Tibial nerve (tissue), 4 donors: Measurements from ENCODE around the gene TMEM82. TPM values are rescaled to one million over a fixed set of nuclear protein-coding genes. Genes with fewer than 3 reads are reported as not detected.
A peak's percentile ranks its signal among the peaks of the same experiment; 100 is the strongest.

ENCODE experiments used
- DNase-seq, 2 donors: peaks; one replicate each; pipeline ENCODE4 v3.0.0-alpha.2; 2019; ENCODE audit warnings: low spot score in 2 of 2
- H3K27ac ChIP-seq, 4 donors: fragments of 200-600 bp; sonication (generic) in 3 of 4; one replicate each; pipeline ENCODE4 v1.5.1; 2017 to 2019; ENCODE audit warnings: mild to moderate bottlenecking in 1 of 4
- H3K27me3 ChIP-seq, 2 donors: fragments of 200-600 bp; sonication (generic) in 1 of 2; one replicate each; pipeline versions ENCODE4 v1.5.1 to v1.6.0; 2017 to 2019
- H3K36me3 ChIP-seq, 3 donors: fragments of 200-600 bp; sonication (generic); one replicate each; pipeline ENCODE4 v1.5.1; 2018 to 2019
- H3K4me1 ChIP-seq, 4 donors: fragments of 200-600 bp; sonication (generic) in 3 of 4; one replicate each; pipeline ENCODE4 v1.5.1; 2017 to 2019
- H3K4me3 ChIP-seq, 4 donors: fragments of 200-600 bp; sonication (generic) in 3 of 4; one replicate each; pipeline ENCODE4 v1.5.1; 2017 to 2019; ENCODE audit warnings: mild to moderate bottlenecking in 1 of 4, moderate library complexity in 1 of 4
- H3K9me3 ChIP-seq, 4 donors: fragments of 200-600 bp; sonication (generic) in 3 of 4; one replicate each; pipeline ENCODE4 v1.5.1; 2017 to 2019
- CTCF ChIP-seq, 5 experiments: fragments of 200-600 bp in 3 of 5; fragments of 450-650 bp in 2 of 5; sonication (generic) in 3 of 5; IDR thresholded peaks; one replicate each; pipeline ENCODE4 v1.5.1; 2016 to 2019; ENCODE audit warnings: antibody characterized with exemption in 5 of 5, mild to moderate bottlenecking in 3 of 5, moderate library complexity in 2 of 5
- EP300 ChIP-seq, 2 donors: sonication (generic); formaldehyde crosslinking; IDR thresholded peaks; one replicate each; pipeline ENCODE4 v1.6.1; 2017; ENCODE audit warnings: antibody characterized with exemption in 2 of 2, mild to moderate bottlenecking in 1 of 2
- POLR2A ChIP-seq, 2 donors: fragments of 450-650 bp; IDR thresholded peaks; one replicate each; pipeline ENCODE4 v1.6.1; 2017; ENCODE audit warnings: antibody characterized with exemption in 2 of 2, mild to moderate bottlenecking in 2 of 2, moderate library complexity in 2 of 2
- WGBS, 2 donors: methylation state at CpG; one replicate each; pipeline ENCODE4 v1.1.5; 2018; 5-methylcytosine and 5-hydroxymethylcytosine counted together
- total RNA-seq, 4 donors: library from RNA; depleted of rRNA; stranded (reverse); fragments of >200 nt; gene quantifications; one replicate each; pipeline ENCODE4 v1.1.0, GENCODE V29; 2016

Gene TMEM82
- total RNA-seq, 4 donors from 2014 or later: not detected

GRCh38 chr1:15755021-15755645, 12.8 kb downstream of the TMEM82 start:
- H3K4me3 ChIP-seq: no peak overlapping the region
- 90 to 98% methylated on average over 2 of the region's 2 CpGs for WGBS, 2 donors
- no peak overlapping the region for H3K27ac ChIP-seq

DNA sequence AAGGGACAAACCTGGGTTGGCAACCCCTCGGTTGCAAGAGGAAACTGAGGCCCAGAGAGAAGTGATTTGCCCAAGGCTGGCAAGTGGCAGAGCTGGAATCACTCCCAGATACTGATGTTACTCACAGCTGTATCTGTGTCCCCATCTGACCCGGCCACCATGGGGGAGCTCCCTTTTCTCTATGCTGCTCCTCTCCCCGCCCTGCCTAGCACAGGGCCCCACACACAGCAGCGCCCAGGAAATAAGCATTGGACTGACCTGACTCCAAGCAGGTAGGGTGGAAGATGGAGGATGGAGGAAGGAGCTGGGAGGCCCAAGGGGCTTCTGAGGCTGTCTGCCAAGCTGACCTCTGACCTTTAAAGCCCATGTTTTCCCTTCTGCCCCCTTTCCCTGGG, 13.3 kb downstream of the TMEM82 start:
- Histone ChIP-seq H3K9me3 (no peaks in the 10 kb centered on the region), H3K27me3 (peaks cover 0 to 39% of the 10 kb centered on the region in 2 donors), H3K4me3 (no peak overlapping the region), H3K27ac (no peak overlapping the region), H3K4me1 (peaks cover 0 to 45% (median 22%) of the 10 kb centered on the region in 4 donors), H3K36me3 (no peaks in the 10 kb centered on the region)
- no peak for DNase-seq
- no peak for TF ChIP-seq POLR2A (IDR thresholded peaks at IDR 0.05)
- no peak for TF ChIP-seq EP300 (IDR thresholded peaks at IDR 0.05)
- no peak for TF ChIP-seq CTCF (IDR thresholded peaks at IDR 0.05)
- WGBS, 2 donors: 80 to 88% methylated on average over 4 of the region's 4 CpGs

More at GRCh38 chr1:15755021-15755645, 12.8 kb downstream of the TMEM82 start:
- no peak for DNase-seq
- no peak for TF ChIP-seq CTCF (IDR thresholded peaks at IDR 0.05)
- no peak for TF ChIP-seq EP300 (IDR thresholded peaks at IDR 0.05)
- no peak for TF ChIP-seq POLR2A (IDR thresholded peaks at IDR 0.05)
- Histone ChIP-seq H3K4me1 (peaks cover 0 to 41% (median 21%) of the 10 kb centered on the region in 4 donors), H3K27me3 (peaks cover 0 to 39% of the 10 kb centered on the region in 2 donors), H3K9me3 (no peaks in the 10 kb centered on the region), H3K36me3 (no peaks in the 10 kb centered on the region)

DNA sequence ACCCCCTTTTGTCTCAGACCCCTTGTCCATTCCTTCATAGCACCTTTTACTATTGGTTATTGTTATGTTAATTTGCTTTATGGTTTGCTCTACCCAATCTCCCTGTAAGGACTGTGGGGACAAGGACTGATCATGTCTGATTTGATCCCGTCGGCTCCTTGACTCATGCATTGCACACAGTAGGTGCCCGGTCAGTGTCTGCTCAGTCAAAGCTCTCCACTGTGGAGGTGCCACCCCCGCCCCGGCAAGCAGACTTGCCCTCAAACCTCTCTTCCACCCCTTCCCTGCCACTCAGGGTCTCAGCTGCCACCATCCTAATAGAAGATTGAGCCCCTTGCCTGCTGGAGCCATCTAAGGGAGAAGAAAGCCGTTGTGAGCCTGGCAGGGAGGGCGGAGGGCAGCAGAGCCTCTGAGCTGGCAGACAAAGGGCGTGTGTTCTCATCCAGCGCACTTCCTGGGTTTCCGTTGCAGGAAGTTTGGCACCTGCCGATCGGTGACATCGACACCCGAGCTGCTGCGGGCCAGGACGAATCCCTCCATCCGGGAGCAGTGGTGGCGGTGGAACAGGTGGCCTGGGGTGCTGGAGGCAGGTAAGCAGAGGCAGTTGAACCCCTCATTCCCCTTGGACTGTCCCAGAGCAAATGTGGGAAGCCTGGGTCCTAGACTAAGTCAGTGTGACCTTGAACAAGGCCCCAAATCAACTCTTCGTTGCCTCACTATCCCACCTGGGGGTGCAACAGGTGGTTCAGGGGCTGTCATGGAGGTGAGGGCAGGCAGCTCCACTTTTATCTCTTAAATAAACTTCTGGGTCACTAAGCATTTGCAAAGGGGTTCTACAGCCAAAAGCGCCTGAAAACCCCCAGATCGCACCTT, 14.1 kb downstream of the TMEM82 start:
- Histone ChIP-seq H3K27ac (peak overlapping the region in 1 of 4 donors; percentile 72), H3K9me3 (no peaks in the 10 kb centered on the region), H3K4me1 (peaks cover 0 to 53% (median 24%) of the 10 kb centered on the region in 4 donors), H3K4me3 (peak overlapping the region in 1 of 4 donors; percentile 44), H3K27me3 (peaks cover 0 to 39% of the 10 kb centered on the region in 2 donors), H3K36me3 (no peaks in the 10 kb centered on the region)
- DNase-seq: no peak
- WGBS, 2 donors: 46 to 59% methylated on average over 19 of the region's 21 CpGs
- TF ChIP-seq POLR2A (IDR thresholded peaks at IDR 0.05) (no peak), EP300 (IDR thresholded peaks at IDR 0.05) (no peak), CTCF (IDR thresholded peaks at IDR 0.05) (no peak)

DNA sequence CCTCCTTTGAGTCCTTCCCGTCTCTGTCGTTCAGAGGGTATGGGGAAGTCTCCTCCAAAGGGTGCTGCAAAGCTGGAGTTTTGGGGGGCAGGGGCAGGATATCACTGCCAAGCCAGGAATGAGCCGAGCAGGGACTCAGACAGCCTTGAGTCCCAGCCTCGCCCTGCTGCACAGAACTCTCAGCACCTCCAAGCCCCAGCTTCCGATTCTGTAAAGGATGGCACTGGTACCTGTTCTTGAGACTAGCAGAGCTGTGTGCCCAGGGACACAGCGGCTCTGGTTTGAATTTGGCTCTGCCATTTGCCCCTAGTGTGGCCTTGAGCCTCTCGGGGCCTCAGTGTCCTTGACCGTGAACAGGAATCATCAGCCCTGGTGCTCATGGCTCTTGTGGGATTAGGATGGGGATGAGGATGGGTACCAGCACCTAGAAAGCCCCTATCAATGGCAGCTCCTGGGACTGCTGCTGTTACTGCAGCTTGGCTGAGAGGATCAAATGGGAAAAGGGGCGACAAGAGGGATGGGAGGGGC, 14.8 kb downstream of the TMEM82 start:
- no peak for DNase-seq
- Histone ChIP-seq H3K4me3 (peak overlapping the region in 1 of 4 donors; percentile 44), H3K9me3 (no peaks in the 10 kb centered on the region), H3K36me3 (no peaks in the 10 kb centered on the region), H3K4me1 (peaks cover 0 to 53% (median 24%) of the 10 kb centered on the region in 4 donors), H3K27me3 (peaks cover 0 to 39% of the 10 kb centered on the region in 2 donors), H3K27ac (peak overlapping the region in 2 of 4 donors; percentile 72 to 82)
- 74 to 82% methylated on average over 9 of the region's 9 CpGs for WGBS, 2 donors
- TF ChIP-seq POLR2A (IDR thresholded peaks at IDR 0.05): no peak
- no peak for TF ChIP-seq EP300 (IDR thresholded peaks at IDR 0.05)
- no peak for TF ChIP-seq CTCF (IDR thresholded peaks at IDR 0.05)
